GM12874 (cell line): ENCODE data around the gene TIMMDC1.

Experiments
- CTCF ChIP-seq: IDR thresholded peaks from 2 replicates; pipeline ENCODE4 v1.5.1; 2011; ENCODE audit warnings: low read depth, mild to moderate bottlenecking, control low read depth, low read length, moderate library complexity; ENCODE audit not compliant: insufficient read depth

TIMMDC1 gene, protein sequence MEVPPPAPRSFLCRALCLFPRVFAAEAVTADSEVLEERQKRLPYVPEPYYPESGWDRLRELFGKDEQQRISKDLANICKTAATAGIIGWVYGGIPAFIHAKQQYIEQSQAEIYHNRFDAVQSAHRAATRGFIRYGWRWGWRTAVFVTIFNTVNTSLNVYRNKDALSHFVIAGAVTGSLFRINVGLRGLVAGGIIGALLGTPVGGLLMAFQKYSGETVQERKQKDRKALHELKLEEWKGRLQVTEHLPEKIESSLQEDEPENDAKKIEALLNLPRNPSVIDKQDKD

GRCh38 chr3:119498186-119499011 is at the start of gene TIMMDC1:
Gene TIMMDC1 (plus strand): TSS chr3:119498547. CDS start chr3:119498734, 187 bp downstream.
- no peak for TF ChIP-seq CTCF

- TF ChIP-seq CTCF, result no peak
These were observed 44.5 kb upstream of the TIMMDC1 start for GRCh38 chr3:119453822-119454221.

GRCh38 chr3:119456469-119456868 is 41.9 kb upstream of the TIMMDC1 start:
- no peak for TF ChIP-seq CTCF

DNA sequence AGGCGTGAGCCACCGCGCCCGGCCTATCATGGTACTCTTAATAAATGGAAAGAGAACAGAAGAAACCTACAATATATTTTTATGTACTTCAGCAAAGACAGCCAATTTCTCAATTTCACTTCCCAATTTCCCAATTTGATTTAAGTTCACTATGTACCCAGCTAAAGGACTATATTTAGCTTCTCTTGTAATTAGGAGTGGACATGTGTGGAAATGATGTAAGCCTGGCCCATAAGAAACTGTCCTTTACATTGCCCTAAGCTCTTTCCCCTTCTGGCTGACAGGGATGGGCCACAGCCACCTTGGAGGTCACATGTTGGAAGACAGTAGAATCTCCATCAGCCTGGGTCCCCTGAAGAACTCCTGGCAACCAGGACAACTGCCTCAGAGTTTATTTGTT is 41.1 kb upstream of the TIMMDC1 start:
- no peak for TF ChIP-seq CTCF

- no peak for TF ChIP-seq CTCF
These were observed 34.9 kb upstream of the TIMMDC1 start, which contains the start of gene TMEM39A for GRCh38 chr3:119463171-119464169. Gene TMEM39A (minus strand): TSS chr3:119463615. CDS start chr3:119462074, 1,541 bp downstream.

DNA sequence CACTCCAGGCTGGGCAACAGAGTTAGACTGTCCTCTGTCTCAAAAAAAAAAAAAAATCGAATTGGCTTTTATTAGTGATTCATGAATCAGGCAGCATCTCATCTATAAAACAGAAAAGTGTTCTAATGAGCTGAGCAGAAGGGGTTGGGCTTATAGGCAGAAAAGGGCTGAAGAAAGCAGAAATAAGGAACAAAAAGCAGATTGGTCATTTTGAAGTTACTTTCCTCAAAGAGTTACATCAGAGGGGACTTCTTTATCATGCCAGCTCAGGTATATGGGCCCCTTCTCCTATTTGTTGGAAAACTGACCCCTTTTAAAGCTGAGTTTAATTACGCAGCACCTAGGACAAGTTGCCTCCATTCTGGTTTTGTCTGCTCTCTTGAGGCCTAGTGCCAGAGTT is 30.3 kb upstream of the TIMMDC1 start:
- no peak for TF ChIP-seq CTCF
